GM21717 (cell line): ENCODE results near the gene RAB17.

Experiments used
- ATAC-seq: cut with Tn5 transposase; IDR thresholded peaks from one replicate; pipeline ENCODE4 v1.9.1; 2021; ENCODE audit warnings: mild to moderate bottlenecking, moderate library complexity; ENCODE audit not compliant: unreplicated experiment

The RAB17 gene

DNA sequence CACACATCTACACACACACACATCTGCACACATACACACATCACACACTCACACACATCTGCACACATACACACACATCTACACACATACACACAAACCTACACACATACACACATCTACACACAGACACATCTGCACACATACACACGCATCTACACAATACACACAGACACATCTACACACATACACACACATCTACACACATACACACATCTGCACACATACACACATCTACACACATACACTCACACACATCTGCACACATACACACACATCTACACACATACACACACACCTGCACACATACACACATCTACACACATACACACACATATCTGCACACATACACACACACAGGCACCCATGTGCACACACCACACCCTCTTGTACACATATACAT is 24.6 kb downstream of the RAB17 start:
- ATAC-seq: no peak

DNA sequence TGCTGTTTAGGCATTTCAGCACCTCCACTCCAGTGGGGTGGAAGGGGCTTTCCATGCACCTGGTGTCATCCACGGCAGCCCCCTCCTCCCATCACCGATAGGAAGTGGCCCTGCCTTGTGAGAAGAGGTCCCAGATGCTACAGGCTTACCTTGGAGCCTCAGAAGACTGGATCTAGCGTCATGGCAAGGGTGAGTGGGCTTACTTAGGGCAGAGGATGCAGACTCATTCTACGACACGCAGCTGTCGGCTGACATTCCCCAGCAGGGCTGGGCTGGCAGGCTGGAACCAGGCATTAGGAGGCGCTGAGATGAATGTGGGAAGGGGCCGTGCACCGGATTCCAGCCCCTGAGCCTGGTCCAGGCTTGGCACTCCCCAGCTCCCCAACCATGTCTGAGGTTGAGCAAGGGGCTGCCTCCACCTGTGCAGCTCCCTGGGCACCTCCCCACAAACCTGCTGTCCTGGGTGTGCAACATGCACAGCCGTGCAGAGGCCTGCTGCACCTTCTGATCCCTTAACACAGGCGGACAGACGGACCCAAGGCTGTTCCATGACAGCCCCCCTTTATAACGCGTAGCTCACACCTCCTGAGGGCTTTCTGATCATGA is 25.9 kb downstream of the RAB17 start:
- ATAC-seq: no peak

DNA sequence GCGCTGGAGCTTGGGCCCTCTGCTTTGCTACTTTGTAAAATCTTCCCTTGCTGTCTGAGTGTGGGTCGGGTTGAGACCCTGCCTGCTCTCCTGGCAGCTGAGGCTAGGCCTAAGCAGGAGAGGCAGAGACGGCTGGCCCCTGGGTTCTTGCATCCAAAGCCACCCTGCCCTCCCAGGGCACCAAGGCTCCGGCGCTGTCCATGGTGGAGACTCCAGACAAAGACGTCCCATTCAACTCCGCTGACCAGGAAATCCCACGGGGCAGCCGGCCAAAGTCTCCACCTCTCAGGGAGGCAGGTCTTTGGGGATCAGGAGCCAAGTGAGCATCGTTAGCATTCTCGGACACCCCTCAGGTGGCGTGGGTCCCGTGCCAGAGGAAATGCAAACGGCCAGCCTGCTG is 26.7 kb downstream of the RAB17 start:
- ATAC-seq: no peak

DNA sequence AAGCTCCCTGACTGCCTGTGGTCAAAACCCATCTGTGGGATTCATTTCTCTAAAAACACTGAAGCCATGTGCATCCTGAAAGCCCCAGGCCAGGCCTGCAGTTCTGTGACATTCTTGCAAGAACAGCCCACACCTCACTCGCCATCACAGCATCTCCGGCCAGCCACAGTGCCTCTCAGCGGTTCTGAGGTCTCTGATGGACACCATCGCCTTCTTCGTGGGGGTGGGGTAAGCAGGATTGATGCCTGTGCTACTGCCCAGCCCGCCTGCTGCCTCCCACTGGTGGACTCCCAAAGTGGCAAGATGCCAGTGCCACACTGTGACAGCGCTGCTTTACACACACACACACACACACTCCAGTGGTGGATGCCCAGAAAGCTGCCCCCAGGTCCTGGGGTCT is 29.3 kb downstream of the RAB17 start:
- no peak for ATAC-seq

DNA sequence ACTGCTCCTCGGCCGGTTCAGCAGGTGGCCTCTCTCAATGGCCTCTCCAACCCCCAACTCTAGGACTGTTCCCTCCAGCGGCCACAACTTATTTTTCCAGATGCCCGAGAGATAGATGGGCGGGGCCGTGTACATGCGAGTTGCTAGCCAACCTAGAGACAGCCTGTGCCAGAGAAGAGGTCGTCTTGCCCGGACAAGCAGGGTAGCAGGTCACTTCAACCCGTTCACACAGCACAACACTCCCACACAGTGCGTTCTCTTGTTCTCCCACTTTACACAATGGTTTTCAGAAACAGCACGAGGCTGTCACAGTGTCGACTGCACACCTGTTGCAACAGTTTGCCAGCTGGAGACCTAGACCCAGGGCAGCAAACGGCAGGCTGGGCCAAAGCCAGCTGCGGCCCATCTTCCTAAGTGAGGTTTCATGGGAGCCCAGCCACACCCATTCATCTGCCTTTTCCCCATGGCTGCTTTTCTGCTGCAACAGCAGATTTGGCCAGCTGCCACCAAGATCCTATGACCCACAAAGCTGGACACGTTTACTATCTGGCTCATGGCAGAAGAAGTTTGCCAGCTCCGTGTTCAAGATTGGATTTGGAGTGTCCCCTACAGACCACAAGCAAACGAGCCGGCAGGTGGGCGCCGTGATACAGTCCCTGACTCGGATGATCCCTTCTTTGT is 31.4 kb downstream of the RAB17 start:
- ATAC-seq: no peak

DNA sequence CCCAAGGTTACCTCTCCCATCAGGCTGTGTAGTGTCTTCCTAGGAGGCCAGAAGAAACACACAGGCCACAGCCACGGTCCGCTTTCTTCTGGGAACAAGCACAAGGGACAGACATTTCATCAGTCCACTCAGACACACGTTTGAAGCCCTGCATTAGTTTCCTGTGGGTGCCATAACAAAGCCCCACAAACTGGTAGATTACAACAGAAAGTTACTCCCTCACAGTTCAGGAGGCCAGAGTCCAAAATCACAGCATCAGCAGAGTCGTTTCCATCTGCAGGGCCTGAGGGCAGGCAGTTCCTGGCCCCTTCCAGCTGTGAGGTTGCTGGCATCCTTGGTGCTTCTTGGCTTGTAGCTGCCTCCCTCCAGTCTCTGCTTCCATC is 32.9 kb downstream of the RAB17 start:
- ATAC-seq: peak; percentile 22

DNA sequence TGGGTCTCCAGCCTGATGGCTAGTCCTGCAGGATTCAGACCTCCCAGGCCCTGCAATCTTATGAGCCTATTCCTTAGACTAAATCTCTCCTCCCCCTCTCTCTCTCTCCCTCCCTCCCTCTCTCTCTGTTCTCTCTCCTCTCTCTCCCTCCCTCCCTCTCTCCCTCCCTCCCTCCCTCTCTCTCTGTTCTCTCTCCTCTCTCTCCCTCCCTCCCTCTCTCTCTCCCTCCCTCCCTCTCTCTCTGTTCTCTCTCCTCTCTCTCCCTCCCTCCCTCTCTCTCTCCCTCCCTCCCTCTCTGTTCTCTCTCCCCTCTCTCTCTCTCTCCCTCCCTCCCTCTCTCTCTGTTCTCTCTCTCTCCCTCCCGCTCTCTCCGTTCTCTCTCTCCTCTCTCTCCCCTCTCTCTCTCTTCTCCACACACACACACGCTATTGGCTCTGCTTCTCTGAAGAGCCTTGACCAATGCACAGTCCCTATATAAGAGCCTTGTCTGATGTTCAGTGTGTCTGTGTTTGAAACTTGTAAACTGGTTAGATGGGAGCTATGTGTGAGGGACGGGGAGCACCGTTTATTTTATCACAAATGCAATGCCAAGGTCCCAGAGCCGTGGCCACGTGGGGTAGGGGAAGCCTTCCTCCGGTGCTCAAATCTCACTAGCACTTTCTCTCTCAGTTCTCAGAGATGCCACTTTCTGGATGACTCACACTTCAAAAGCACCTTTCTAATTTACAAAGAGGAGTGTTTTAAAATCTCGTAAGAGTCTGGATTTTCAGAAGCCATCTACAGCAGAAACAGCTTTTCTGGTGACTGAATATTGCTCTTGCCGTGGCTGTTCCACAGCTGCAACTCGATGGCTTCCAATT is 33.5 kb downstream of the RAB17 start:
- ATAC-seq: peak; percentile 97

DNA sequence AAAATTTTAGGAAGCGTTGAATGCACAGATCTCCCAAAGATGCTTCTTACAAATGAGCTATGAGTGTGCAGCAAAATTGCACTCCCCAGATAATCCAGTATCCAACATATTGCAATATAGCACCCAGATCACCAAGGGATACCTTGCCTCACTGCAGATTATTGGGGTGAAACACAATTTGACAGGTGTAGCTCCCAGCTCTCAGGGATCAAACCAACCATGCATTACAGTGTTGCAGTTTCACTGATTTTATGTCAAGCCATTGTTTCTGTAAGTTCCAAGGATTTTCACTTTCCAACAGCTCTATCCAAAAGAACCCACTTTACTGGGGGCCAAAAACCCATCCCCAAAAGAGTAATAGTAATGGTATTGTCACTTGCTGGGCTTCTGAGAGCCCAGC is 35.0 kb downstream of the RAB17 start:
- ATAC-seq: no peak

DNA sequence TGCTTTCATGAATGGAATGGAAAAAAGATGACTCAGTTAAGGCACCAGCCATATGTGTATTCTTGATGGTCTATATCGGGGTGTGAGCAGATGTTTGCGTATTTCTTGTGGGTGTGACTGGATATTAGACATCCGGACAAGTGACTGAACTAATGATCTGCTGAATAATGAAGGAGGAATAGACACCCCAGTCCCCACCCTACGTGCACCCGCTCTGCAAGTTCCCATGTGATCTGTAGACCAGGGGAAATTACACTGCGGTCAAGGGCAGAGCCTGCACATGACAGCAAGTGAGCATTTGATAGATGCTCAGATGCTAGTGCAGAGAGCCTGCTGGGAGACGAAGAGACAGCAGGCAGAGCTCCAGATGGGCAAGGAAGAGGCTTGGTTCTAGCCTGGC is 36.6 kb downstream of the RAB17 start:
- ATAC-seq: no peak

DNA sequence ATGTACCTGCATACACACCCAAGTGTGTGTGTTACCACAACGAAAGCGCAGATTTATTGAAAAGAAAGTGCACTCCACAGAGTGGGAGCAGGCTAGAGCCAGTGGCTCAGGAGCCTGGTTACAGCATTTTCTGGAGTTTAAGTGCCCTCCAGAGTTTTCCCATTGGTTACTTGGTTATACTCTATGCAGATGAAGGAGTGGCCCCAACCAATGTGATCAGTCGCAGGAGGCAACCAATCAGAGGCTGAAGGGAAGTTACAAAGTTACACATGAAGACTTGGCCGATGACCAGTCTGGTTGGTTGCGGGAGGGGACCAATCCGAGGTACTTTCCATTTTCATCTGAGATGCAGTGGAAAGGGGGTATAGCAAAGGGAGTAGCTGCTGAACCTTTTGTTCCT is 37.6 kb downstream of the RAB17 start:
- ATAC-seq: no peak

DNA sequence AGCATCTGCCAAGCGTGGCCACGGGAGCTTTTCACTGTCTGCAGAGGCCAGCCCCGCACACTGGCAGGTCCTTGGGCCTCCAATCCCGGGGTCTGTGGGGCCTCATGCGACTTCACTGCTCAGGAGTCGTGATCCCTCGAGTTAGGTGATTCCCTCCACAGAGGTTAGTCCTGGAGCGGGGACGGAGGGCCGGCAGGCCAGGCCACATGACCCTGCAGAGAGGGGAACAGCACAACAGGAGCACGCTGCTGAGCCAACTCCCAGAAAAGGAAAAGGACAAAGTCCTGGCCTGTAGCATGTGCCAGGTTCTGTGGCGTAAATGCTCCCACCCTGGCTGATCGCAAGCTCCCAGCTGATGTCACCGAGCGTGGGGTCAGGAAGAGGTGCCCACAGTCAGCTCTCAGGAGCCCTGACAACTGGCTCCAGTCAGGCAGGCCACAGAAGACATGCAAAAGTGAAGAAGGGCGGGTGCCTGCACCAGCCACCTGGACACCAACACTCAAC is 39.4 kb downstream of the RAB17 start:
- ATAC-seq: no peak

DNA sequence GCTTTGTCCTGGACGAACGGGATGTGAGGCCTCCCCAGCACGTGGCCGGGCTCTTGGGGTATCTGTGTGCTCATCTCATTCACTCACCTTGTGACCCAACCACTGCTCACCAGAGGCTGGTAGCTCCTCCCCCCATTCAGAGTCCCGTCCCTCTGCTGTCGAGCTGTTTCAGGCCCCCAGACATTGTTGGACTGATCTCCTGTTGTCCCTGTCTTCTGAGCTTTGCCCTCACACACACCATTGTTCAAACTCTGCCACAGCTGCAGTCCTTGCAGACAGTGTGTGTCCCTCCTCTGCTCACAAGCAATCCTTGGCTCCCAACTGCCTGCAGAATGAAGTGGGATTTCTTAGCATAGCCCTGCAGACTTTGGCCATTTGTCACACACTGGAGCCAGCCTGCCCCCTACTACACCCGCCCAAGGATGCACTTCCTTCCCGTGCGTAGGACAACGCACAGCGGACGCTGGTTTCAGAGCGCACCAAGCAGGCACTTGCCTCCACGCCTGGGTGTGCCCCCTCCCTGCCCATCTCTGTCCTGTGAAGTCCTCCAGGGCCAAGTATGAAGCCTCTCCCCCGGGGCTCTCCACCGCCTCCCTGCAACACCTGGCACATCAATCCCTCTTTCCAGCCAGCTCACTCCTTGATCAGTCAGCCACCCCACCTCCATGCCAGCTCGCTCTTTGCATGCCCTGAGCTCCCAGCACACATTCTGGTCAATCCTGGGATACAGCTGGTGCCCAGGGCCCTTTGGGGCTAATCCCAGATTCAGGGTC is 40.7 kb downstream of the RAB17 start:
- ATAC-seq: no peak

DNA sequence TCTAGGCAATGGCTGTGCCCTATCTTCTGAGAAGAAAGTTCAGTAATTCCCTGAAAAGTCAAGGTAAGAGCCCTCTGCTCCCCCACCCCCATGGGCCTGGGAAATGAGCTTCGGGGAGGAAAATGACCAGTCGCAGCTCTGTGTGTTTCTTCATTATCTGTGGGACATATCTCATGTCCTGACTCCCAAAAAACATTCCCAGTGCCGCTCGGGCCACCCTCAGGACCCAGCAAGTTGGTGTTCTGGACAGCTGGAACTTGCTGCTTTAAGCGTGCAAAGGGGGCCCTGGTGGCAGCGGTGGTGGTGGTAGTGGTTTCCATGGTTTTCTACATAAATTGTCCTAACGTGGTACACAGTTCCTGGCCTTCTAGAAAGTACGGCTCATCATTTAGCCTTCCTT is 41.3 kb downstream of the RAB17 start:
- ATAC-seq: no peak

DNA sequence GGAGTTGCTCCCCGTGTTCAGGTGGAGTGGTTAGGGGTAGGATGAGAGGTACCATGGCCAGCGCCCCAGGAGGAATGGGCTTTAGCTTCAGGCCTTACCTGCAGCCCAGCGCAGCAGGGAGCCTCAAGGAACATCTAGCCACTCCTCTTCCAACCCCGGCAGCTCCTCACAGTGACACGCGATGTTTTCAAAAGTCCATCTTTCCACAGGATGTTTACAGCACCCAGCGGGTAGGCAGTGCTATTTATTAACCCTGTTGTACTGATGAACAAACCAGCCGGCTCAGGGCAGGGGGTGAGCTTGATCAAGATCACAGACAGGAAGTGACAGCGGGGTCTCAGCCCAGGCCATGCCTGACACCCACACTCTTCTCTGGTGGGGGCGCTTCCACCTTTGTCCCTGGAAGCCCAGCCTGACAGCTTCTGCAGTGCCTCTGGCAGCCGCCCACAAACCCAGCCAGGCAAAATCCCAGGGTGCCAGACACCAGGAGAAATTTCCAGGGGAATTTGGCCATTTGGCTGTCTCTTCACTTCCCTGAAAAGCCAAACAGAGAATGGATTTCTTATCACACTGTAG is 42.6 kb downstream of the RAB17 start:
- no peak for ATAC-seq

DNA sequence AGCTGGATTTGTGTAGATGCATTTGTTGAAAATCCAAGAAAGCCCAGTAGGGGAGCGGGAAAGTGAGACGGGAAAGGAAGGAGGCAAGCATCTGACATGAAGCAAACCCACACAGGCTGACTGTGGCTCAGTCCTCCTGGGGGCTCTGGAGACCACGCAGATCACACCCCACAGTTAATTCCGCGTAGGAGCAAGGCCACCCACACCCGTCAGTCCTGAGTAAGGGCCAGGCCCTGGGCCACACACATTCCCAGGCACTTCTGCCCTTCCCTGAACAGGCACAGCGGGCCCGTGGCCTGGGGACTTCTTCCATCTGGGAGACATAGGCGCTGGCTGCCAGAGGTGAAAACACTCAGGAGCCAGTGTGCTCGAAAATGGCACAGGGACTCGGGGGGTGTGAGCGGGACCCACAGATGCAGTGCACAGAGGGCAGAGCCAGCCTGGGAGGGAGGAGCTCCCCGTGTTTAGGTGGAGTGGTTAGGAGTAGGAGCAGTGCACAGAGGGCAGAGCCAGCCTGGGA is 43.6 kb downstream of the RAB17 start:
- no peak for ATAC-seq

DNA sequence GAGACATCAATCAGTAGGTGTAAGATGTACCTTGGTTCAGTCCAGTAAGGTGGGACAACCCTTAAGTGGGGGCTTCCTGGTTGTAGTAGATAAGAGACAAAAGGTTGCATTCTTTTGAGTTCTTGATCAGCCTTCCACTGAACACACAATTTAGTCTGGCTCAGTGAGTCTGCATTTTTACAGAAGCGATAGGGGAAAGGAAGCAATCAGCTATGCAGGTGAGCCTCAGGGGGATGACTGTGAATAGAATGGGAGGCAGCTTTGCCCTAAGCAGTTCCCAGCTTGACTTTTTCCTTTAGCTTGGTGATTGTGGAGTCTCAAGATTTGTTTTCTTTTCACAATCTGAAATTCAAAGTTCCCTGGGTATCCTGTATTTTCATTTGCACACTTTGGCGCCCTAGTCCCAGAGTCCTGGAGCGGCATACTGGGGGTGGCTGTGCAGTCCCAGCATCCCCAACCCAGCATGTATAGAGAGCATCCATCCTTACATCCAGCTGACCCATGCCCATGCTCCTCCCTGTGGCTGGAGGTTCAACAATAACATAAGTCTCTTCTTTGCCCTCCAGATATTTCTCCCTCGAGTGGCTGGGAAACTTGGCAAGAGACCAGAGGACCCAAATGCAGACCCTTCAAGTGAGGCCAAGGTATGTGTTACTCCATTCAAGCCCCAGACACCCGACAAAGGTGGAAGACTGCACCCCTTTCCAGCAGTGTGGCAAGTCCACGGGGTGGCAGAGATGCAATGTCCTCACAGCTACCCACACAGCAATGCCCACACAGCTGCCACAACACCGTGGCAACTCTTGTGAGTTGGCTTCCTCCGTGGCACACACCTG is 44.3 kb downstream of the RAB17 start:
- ATAC-seq: no peak

DNA sequence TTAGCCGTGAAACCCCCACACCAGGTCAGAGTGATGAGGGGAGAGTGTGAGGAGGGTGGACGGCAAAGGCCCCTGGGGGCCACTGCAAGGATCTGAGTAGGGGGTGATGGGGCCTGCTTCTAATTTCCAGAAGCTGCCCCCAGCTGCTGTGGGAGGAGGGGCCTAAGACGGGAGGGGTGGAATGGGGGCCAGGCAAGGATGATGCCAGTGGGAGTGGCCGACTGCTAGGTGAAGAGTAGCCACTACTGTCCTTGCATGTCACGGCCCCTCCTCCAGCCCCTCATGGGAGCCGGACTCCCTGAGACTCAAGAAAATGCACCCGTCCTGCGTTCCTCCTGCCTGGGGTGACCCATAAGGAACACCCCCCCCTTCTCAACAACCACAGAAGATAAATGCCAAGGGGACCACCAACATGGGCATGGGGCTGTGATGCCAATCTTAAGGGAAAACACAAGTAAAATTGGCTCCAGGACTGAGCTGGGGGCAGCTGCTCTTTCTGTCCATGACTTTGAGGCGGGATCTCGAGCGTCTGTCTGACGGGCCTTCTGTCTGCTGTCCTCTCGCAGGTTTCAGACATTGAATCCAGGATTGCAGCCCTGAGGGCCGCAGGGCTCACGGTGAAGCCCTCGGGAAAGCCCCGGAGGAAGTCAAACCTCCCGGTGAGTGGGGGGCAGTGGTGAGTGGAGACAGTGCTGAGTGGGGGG is 48.4 kb downstream of the RAB17 start:
- no peak for ATAC-seq

DNA sequence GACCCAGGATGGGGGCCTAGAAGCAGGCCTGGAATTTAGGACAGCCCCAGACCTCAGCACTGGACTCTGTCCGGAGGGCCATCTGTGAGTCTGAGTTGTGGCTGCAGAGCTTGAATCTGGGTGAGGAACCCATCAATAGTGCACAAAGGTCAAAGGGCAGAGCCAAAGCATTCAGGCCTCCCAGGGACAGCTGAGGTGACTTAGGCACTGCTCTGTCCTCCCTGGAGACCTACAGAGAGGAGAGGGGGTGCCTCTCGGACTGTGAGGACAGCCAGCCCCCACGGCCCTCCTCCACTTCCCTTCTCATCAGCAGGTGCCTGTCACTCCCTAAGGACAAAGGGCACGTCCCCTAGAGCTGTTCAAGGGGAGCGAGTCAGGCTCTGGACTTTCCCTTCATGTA is 49.3 kb downstream of the RAB17 start:
- no peak for ATAC-seq

DNA sequence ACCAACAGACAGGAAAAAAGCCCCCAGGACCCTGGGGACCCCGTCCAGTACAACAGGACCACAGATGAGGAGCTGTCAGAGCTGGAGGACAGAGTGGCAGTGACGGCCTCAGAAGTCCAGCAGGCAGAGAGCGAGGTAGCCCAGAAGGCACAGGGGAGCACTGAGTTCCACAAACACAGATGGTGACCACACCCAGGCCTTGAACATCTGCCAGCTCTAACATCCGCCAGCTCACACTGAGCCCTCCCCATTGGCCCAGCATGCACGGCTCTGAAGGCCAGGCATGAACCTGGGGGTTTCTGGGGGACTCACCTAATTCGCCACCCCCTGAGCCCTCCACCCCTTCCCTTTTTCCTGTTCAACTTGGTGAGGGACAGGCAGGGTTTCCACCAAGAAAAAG is 49.7 kb downstream of the RAB17 start:
- no peak for ATAC-seq
